Effector memory CD4-positive, alpha-beta T cell (primary cell): Measurements from ENCODE around the gene F2RL2.

Experiments used
- DNase-seq, 3 donors: peaks; one replicate each; pipeline ENCODE4 v3.0.0-alpha.2; 2020
- H3K27ac ChIP-seq: 2 replicates; pipeline ENCODE4 v1.7.0; 2013; ENCODE audit warnings: mild to moderate bottlenecking, low read length, moderate library complexity; ENCODE audit not compliant: insufficient read depth, poor library complexity, severe bottlenecking
- H3K27me3 ChIP-seq: replicated peaks from 2 replicates; pipeline ENCODE4 v1.7.0; 2013; ENCODE audit warnings: mild to moderate bottlenecking, low read length; ENCODE audit not compliant: insufficient read depth, control insufficient read depth, poor library complexity, severe bottlenecking
- H3K36me3 ChIP-seq: 2 replicates; pipeline ENCODE4 v1.7.0; 2013; ENCODE audit warnings: mild to moderate bottlenecking, low read length, moderate library complexity; ENCODE audit not compliant: control insufficient read depth, insufficient read depth
- H3K4me1 ChIP-seq: 2 replicates; pipeline ENCODE4 v1.7.0; 2013; ENCODE audit warnings: low read length, mild to moderate bottlenecking; ENCODE audit not compliant: control insufficient read depth, insufficient read depth, poor library complexity, severe bottlenecking
- H3K4me3 ChIP-seq: 2 replicates; pipeline ENCODE4 v1.7.0; 2013; ENCODE audit warnings: low read length, low read depth, mild to moderate bottlenecking; ENCODE audit not compliant: insufficient read depth, poor library complexity, severe bottlenecking
- H3K9me3 ChIP-seq: 2 replicates; pipeline ENCODE4 v1.7.0; 2013; ENCODE audit warnings: mild to moderate bottlenecking, low read length, moderate library complexity; ENCODE audit not compliant: control insufficient read depth

The F2RL2 gene

DNA sequence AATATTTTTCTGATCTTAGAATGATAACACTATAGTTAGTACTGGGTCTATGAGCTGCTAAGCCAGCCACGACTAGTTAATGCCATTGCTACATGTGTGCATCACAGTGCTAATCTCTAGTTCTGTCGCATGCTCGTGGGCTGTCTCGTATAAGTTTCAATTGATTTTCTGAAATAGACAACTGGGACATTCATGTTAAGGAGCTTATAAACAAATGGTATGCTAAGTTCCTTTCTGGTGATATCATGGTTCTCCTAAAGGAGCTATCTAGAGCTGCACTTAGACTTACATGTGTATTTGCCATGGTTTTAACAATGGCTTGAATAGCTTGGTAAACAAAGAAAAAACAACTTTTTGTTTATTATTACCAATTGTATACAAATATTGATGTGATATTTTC lies 46.2 kb downstream of the F2RL2 start:
- H3K4me1 ChIP-seq, result no peaks in the 10 kb centered on the region
- H3K36me3 ChIP-seq, result peaks cover 5% of the 10 kb centered on the region
- no peaks in the 10 kb centered on the region for H3K9me3 ChIP-seq
- no peak overlapping the region for H3K4me3 ChIP-seq
- no peak overlapping the region for H3K27ac ChIP-seq
- DNase-seq, result no peak
- no peaks in the 10 kb centered on the region for H3K27me3 ChIP-seq

DNA sequence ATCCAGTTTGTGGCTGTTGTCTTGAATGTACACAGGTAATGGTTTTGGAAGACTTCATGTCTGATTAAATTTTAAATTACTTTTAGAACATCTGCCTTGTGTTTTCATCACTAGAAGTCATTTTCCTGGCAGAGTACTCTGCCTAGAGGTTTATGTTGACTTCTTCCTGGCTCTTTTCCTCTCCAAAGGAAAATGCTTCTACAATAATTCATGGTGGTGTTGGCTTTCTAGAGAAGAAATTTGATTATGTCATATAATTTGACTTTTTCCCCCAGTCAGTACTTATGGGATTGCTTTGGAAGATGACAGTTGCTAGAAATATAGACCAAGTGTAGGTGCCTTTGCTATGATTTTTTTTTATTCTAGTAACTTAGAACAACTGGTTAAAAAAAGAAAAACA lies 46.8 kb downstream of the F2RL2 start:
- Histone ChIP-seq H3K27ac (no peak overlapping the region), H3K27me3 (no peaks in the 10 kb centered on the region), H3K9me3 (no peaks in the 10 kb centered on the region), H3K4me1 (no peaks in the 10 kb centered on the region), H3K4me3 (no peak overlapping the region), H3K36me3 (peaks cover under 1% of the 10 kb centered on the region)
- no peak for DNase-seq

DNA sequence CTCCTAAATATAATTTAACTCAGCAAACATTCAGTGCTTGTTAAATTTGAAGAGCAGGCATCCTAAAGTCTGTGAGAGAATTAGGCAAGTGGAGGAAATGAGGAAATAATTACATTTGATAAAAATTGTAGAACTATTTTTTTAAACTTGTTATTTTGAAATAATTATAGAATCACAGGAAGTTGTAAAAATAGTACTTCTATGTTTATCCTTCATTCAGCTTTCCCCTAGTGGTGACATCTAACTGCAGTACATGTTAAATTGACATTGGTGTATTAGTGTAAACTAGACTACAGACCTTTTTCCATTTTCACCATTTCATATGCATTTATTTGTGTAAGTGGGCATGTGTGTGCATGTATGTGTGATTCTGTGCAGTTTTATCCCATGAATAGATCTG lies 51.6 kb downstream of the F2RL2 start:
- no peak overlapping the region for H3K4me3 ChIP-seq

DNA sequence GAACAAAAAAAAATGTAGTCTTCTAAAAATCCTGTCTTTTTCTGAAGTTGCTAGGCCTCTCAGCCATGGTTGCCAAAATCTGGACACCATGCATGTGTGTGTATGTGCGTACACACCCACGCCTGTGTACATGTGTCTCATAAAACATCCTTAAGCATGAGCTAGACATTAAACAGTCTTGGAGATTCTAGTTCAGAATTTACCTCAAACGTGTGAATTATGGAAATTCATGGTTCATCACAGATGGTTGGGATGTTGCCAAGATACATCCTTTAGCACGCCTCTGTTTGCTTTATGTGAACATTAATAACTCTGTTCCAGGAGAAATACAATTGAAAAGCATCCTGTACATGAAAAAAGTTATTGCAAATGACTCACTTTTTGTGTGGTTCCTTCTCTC lies 53.0 kb downstream of the F2RL2 start:
- no peak for DNase-seq
- H3K9me3 ChIP-seq, result no peaks in the 10 kb centered on the region
- H3K27ac ChIP-seq, result no peak overlapping the region
- H3K4me1 ChIP-seq, result no peaks in the 10 kb centered on the region
- peaks cover 15% of the 10 kb centered on the region for H3K36me3 ChIP-seq
- H3K4me3 ChIP-seq, result no peak overlapping the region
- no peaks in the 10 kb centered on the region for H3K27me3 ChIP-seq

More for the DNA sequence above, 51.6 kb downstream of the F2RL2 start:
- Histone ChIP-seq H3K9me3 (no peaks in the 10 kb centered on the region), H3K36me3 (peaks cover 5% of the 10 kb centered on the region), H3K4me1 (no peaks in the 10 kb centered on the region), H3K27me3 (no peaks in the 10 kb centered on the region), H3K27ac (no peak overlapping the region)
- DNase-seq, result no peak
